ENCODE measurements around the gene BTBD9. TPM values are rescaled to one million over a fixed set of nuclear protein-coding genes. Genes with fewer than 3 reads are reported as not detected.

Gene BTBD9
- total RNA-seq, 1 donor from 2014 or later: 10.3 TPM

- Mint-ChIP-seq H3K4me3 (ENCODE audit: unreplicated experiment) (no peak overlapping the region), H3K27ac (ENCODE audit: unreplicated experiment) (no peak overlapping the region), H3K4me1 (ENCODE audit: unreplicated experiment) (peaks cover 27% of the 10 kb centered on the region), H3K9me3 (ENCODE audit: unreplicated experiment) (no peaks in the 10 kb centered on the region), H3K36me3 (ENCODE audit: low read depth, unreplicated experiment) (peaks cover 36% of the 10 kb centered on the region), H3K27me3 (ENCODE audit: unreplicated experiment) (peaks cover 30% of the 10 kb centered on the region)
- TF ChIP-seq, protein P1, sequence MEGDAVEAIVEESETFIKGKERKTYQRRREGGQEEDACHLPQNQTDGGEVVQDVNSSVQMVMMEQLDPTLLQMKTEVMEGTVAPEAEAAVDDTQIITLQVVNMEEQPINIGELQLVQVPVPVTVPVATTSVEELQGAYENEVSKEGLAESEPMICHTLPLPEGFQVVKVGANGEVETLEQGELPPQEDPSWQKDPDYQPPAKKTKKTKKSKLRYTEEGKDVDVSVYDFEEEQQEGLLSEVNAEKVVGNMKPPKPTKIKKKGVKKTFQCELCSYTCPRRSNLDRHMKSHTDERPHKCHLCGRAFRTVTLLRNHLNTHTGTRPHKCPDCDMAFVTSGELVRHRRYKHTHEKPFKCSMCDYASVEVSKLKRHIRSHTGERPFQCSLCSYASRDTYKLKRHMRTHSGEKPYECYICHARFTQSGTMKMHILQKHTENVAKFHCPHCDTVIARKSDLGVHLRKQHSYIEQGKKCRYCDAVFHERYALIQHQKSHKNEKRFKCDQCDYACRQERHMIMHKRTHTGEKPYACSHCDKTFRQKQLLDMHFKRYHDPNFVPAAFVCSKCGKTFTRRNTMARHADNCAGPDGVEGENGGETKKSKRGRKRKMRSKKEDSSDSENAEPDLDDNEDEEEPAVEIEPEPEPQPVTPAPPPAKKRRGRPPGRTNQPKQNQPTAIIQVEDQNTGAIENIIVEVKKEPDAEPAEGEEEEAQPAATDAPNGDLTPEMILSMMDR (IDR thresholded peaks at IDR 0.05; ENCODE audit: unreplicated experiment): no peak
- DNase-seq (ENCODE audit: low spot score): no peak
These were observed 480.9 kb downstream of the BTBD9 start for GRCh38 chr6:38158762-38159350.

DNA sequence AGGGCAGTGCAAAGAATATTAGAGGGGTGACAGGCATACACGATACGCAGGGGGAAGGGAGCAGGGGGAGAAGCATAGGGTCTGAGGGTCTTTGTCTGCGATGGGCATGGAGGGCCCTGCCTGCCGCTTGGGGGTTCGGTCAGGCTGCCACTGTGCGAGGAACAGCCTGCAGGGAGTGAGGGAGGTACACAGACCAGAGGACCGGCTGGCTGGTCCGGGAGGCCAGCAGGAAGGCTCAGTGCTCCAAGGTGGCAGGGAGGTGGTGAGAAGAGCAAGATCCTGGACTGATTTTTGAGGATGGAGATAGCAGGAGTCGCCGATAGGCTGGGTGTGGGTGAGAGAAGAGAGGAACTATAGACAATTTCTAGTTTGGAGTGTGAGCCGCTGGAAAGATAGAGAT is 481.8 kb downstream of the BTBD9 start:
- Mint-ChIP-seq H3K4me3 (ENCODE audit: unreplicated experiment) (no peak overlapping the region), H3K27me3 (ENCODE audit: unreplicated experiment) (peaks cover 29% of the 10 kb centered on the region), H3K36me3 (ENCODE audit: low read depth, unreplicated experiment) (peaks cover 38% of the 10 kb centered on the region), H3K4me1 (ENCODE audit: unreplicated experiment) (peaks cover 27% of the 10 kb centered on the region), H3K27ac (ENCODE audit: unreplicated experiment) (no peak overlapping the region), H3K9me3 (ENCODE audit: unreplicated experiment) (no peaks in the 10 kb centered on the region)
- no peak for DNase-seq (ENCODE audit: low spot score)
- TF ChIP-seq, protein P1 (IDR thresholded peaks at IDR 0.05; ENCODE audit: unreplicated experiment): no peak

DNA sequence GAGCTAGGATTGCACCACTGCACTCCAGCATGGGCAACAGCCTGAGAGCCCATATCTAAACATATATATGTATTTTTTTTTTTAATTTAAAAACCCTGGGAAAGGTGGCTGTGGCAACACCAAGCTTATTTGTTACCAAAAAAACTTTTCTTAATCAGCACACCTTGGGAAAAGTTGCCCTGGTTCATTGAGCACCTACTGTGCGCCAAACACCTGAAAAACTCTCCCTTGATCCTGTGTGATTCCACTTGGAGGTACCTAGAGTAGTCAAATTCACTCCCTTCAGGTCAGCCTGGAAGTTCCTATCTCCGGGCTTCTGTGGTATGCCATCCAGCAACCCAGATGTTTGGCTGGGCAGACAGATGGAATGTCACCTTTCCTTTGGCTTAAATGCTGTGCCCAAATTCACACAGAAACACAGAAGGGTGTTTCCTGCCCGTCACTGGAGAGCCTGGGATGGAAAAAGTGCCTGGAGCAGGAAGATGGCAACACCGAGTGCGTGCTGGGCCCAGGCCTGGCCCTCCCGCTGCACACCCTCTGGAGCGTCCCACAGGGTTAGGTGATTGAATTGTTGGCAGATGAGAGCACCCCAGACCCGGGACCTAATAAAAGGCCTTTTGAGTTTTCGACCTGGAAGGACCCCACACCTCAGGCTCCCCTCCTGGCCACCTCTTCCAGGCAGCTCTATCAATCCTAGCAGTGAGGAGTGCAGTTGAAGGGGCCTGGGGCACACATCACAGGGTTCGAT is 482.7 kb downstream of the BTBD9 start:
- no peaks in the 10 kb centered on the region for H3K9me3 Mint-ChIP-seq (ENCODE audit: unreplicated experiment)
- no peak overlapping the region for H3K4me3 Mint-ChIP-seq (ENCODE audit: unreplicated experiment)
- H3K27me3 Mint-ChIP-seq (ENCODE audit: unreplicated experiment): peaks cover 28% of the 10 kb centered on the region
- H3K36me3 Mint-ChIP-seq (ENCODE audit: low read depth, unreplicated experiment): peaks cover 40% of the 10 kb centered on the region
- no peak for DNase-seq (ENCODE audit: low spot score)
- no peak overlapping the region for H3K27ac Mint-ChIP-seq (ENCODE audit: unreplicated experiment)
- H3K4me1 Mint-ChIP-seq (ENCODE audit: unreplicated experiment): peaks cover 27% of the 10 kb centered on the region
- TF ChIP-seq, protein P1 (IDR thresholded peaks at IDR 0.05; ENCODE audit: unreplicated experiment): no peak

DNA sequence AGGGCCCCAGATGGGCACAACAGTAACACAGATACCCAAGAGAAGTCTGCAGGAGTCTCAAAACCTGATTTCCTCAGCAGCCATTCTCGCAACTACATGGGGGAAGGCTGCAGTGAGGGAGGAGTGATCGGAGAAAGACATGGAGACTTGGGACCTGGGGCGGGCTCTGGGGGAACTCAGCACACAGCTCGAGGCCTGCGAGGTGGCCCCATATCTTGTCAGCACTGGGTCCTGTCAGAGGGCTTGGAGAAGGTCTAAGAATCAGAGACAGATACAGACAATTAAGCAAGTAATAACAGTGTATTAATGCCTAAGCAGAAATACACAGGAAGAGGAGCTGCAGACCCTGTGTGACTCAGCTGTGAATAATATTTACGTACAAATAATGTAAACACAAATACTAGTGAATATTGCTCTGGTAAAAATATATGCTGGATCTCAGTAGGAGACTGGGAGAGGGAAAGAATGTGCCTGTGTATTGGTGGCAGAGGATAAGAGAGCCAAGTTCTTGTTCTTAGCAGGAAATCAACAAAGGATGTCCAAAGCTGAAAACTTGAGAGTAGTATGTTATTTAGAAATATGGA is 484.0 kb downstream of the BTBD9 start:
- no peaks in the 10 kb centered on the region for H3K9me3 Mint-ChIP-seq (ENCODE audit: unreplicated experiment)
- no peak for DNase-seq (ENCODE audit: low spot score)
- no peak overlapping the region for H3K4me3 Mint-ChIP-seq (ENCODE audit: unreplicated experiment)
- TF ChIP-seq, protein P1 (IDR thresholded peaks at IDR 0.05; ENCODE audit: unreplicated experiment): no peak
- H3K27me3 Mint-ChIP-seq (ENCODE audit: unreplicated experiment): peaks cover 20% of the 10 kb centered on the region
- H3K4me1 Mint-ChIP-seq (ENCODE audit: unreplicated experiment): peaks cover 19% of the 10 kb centered on the region
- H3K27ac Mint-ChIP-seq (ENCODE audit: unreplicated experiment): peak overlapping the region; percentile 79
- H3K36me3 Mint-ChIP-seq (ENCODE audit: low read depth, unreplicated experiment): peaks cover 29% of the 10 kb centered on the region

DNA sequence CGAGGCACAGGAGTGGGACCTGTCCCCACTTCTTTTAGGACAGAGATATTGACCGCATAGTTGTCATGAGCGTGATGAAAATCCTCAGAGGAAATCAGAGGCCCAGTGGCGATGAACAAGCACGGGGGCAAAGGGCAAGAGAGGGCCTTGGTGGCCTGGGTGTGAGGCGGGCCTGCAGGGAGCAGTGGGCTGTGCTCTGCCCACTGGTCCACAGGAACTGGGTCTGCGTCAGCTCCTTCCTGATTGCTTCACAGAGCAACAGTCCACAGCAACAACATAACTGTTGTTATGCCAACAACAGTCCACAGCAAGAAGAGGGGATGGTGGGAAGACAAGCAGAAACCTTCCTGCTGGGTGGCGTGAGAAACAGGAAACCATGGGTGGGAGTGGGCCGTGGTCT is 484.6 kb downstream of the BTBD9 start:
- H3K27me3 Mint-ChIP-seq (ENCODE audit: unreplicated experiment): peaks cover 20% of the 10 kb centered on the region
- peak overlapping the region; percentile 81 for H3K4me3 Mint-ChIP-seq (ENCODE audit: unreplicated experiment)
- DNase-seq (ENCODE audit: low spot score): peak; percentile 45
- TF ChIP-seq, protein P1 (IDR thresholded peaks at IDR 0.05; ENCODE audit: unreplicated experiment): no peak
- peaks cover 19% of the 10 kb centered on the region for H3K4me1 Mint-ChIP-seq (ENCODE audit: unreplicated experiment)
- peaks cover 23% of the 10 kb centered on the region for H3K36me3 Mint-ChIP-seq (ENCODE audit: low read depth, unreplicated experiment)
- peak overlapping the region; percentile 79 for H3K27ac Mint-ChIP-seq (ENCODE audit: unreplicated experiment)
- no peaks in the 10 kb centered on the region for H3K9me3 Mint-ChIP-seq (ENCODE audit: unreplicated experiment)

Data from endothelial cell (in vitro differentiated cells).